ENCODE data around the gene SLC12A6. TPM values are rescaled to one million over a fixed set of nuclear protein-coding genes. Genes with fewer than 3 reads are reported as not detected.
"Not testable (repeated sequence)": the region's sequence is repeated elsewhere in the genome, so short reads cannot be mapped to it uniquely, and the experiment has no call there.

Gene SLC12A6
- total RNA-seq (10 to 100 TPM; 14.3 to 22.7 (median 20.0) TPM), polyA plus RNA-seq (10 to 100 TPM in 1 of 3 donors, 1 to 10 TPM in 2; 1.4 to 10.1 (median 2.4) TPM)

GRCh38 chr15:34337557-34338306 lies at the start of gene SLC12A6:
TSS of gene SLC12A6 (minus strand) at chr15:34337781. CDS start at chr15:34336680, 1,101 bp downstream.
- intact Hi-C loops (cut with DNase I): loop anchor here (5.0 to 10.0 kb wide), 2 partner anchors 110 to 1207 kb away; partner anchors contain the start of genes DPH6 and EMC4
- TF ChIP-seq POLR2AphosphoS5 (IDR thresholded peaks at IDR 0.05) (peak; percentile 18 to 81 (median 76)), EP300 (IDR thresholded peaks at IDR 0.05) (no peak), CTCF (IDR thresholded peaks at IDR 0.05) (no peak), POLR2A (IDR thresholded peaks at IDR 0.05) (no peak)
- Histone ChIP-seq H3K4me3 (peak within 1 kb of the TSS; percentile 93 to 96 (median 94)), H3K4me1 (peaks cover 0 to 47% (median 28%) of the 10 kb centered on the region in 4 donors), H3K27ac (peak within 1 kb of the TSS; percentile 89 to 91 (median 90)), H3K36me3 (peaks cover 0 to 19% (median 8%) of the 10 kb centered on the region in 4 donors), H3K27me3 (no peaks in the 10 kb centered on the region), H3K9me3 (no peaks in the 10 kb centered on the region)
- 0% methylated on average over 78 of the region's 78 CpGs for WGBS, 2 donors
- DNase-seq: peak; percentile 94

- H3K9me3 ChIP-seq; DNase-seq; H3K27me3 ChIP-seq; intact Hi-C loops (cut with DNase I); H3K4me1 ChIP-seq; H3K4me3 ChIP-seq; H3K27ac ChIP-seq; H3K36me3 ChIP-seq: not testable (repeated sequence)
- WGBS, 2 donors: no CpG with 5 or more reads among the region's 19 CpGs
These were observed 44.4 kb upstream of the SLC12A6 start for GRCh38 chr15:34381829-34382521.

GRCh38 chr15:34380491-34380890 lies 42.9 kb upstream of the SLC12A6 start:
- H3K9me3 ChIP-seq; H3K36me3 ChIP-seq; H3K4me3 ChIP-seq; H3K27me3 ChIP-seq; H3K27ac ChIP-seq; DNase-seq; H3K4me1 ChIP-seq; intact Hi-C loops (cut with DNase I): not testable (repeated sequence)
- whole genome bisulfite sequencing, 2 donors: 72 to 91% methylated on average over 4 of the region's 4 CpGs

GRCh38 chr15:34376856-34377255 lies 39.3 kb upstream of the SLC12A6 start:
- no peak for DNase-seq
- Histone ChIP-seq H3K4me1 (no peaks in the 10 kb centered on the region), H3K4me3 (no peak overlapping the region), H3K9me3 (no peaks in the 10 kb centered on the region), H3K27ac (no peak overlapping the region), H3K36me3 (no peaks in the 10 kb centered on the region), H3K27me3 (no peaks in the 10 kb centered on the region)
- TF ChIP-seq POLR2A (IDR thresholded peaks at IDR 0.05) (no peak), POLR2AphosphoS5 (IDR thresholded peaks at IDR 0.05) (no peak), CTCF (IDR thresholded peaks at IDR 0.05) (no peak), EP300 (IDR thresholded peaks at IDR 0.05) (no peak)
- 97 to 98% methylated on average over 2 of the region's 2 CpGs for WGBS, 2 donors
- intact Hi-C loops (cut with DNase I): no loop called here

GRCh38 chr15:34375541-34375940 lies 38.0 kb upstream of the SLC12A6 start:
- intact Hi-C loops (cut with DNase I); H3K27ac ChIP-seq; DNase-seq; H3K4me1 ChIP-seq; H3K4me3 ChIP-seq; H3K27me3 ChIP-seq; H3K36me3 ChIP-seq; H3K9me3 ChIP-seq: not testable (repeated sequence)
- 96% methylated on average over 2 of the region's 2 CpGs for WGBS, 2 donors

GRCh38 chr15:34374816-34375215 lies 37.2 kb upstream of the SLC12A6 start:
- no peak for TF ChIP-seq EP300 (IDR thresholded peaks at IDR 0.05)
- TF ChIP-seq POLR2AphosphoS5 (IDR thresholded peaks at IDR 0.05): no peak
- TF ChIP-seq POLR2A (IDR thresholded peaks at IDR 0.05): no peak
- no peak for TF ChIP-seq CTCF (IDR thresholded peaks at IDR 0.05)
- 72 to 93% methylated on average over 2 of the region's 2 CpGs for WGBS, 2 donors
- Histone ChIP-seq H3K9me3 (no peaks in the 10 kb centered on the region), H3K4me1 (no peaks in the 10 kb centered on the region), H3K27me3 (no peaks in the 10 kb centered on the region), H3K4me3 (no peak overlapping the region), H3K36me3 (no peaks in the 10 kb centered on the region), H3K27ac (no peak overlapping the region)
- no peak for DNase-seq
- intact Hi-C loops (cut with DNase I): no loop called here

Measured in sigmoid colon (tissue), 7 donors.